ENCODE data around the gene GBP4. TPM values are rescaled to one million over a fixed set of nuclear protein-coding genes. Genes with fewer than 3 reads are reported as not detected.

GBP4 gene
- total RNA-seq, 1 donor from 2014 or later = 6.2 TPM

- H3K36me3 ChIP-seq = peaks cover 8% of the 10 kb centered on the region
- peaks cover 53% of the 10 kb centered on the region for H3K4me1 ChIP-seq
- no peaks in the 10 kb centered on the region for H3K27me3 ChIP-seq (ENCODE audit: low read depth)
- no peak for DNase-seq
- H3K4me3 ChIP-seq = peak overlapping the region; percentile 73
- intact Hi-C loops (cut with micrococcal nuclease) = loop anchor here (10.0 kb wide), 1 partner anchor 55 kb away; no protein-coding TSS in a partner anchor
- peaks cover 5% of the 10 kb centered on the region for H3K9me3 ChIP-seq (replicated peaks)
- TF ChIP-seq CTCF (IDR thresholded peaks at IDR 0.05; ENCODE audit: borderline replicate concordance) = no peak
- peak overlapping the region; percentile 91 for H3K27ac ChIP-seq (replicated peaks)
These were observed 836 bp upstream of the GBP4 start for GRCh38 chr1:89199525-89200031.

- H3K9me3 ChIP-seq (replicated peaks) = no peaks in the 10 kb centered on the region
- peak overlapping the region; percentile 73 for H3K4me3 ChIP-seq
- intact Hi-C loops (cut with micrococcal nuclease) = no loop called here
- no peaks in the 10 kb centered on the region for H3K27me3 ChIP-seq (ENCODE audit: low read depth)
- peak overlapping the region; percentile 91 for H3K27ac ChIP-seq (replicated peaks)
- no peak for DNase-seq
- TF ChIP-seq CTCF (IDR thresholded peaks at IDR 0.05; ENCODE audit: borderline replicate concordance) = no peak
- H3K36me3 ChIP-seq = peaks cover 14% of the 10 kb centered on the region
- H3K4me1 ChIP-seq = peaks cover 57% of the 10 kb centered on the region
These were observed 661 bp downstream of the GBP4 start for GRCh38 chr1:89198081-89198480.

GRCh38 chr1:89195476-89195875, 3.3 kb downstream of the GBP4 start:
- H3K4me3 ChIP-seq = peak overlapping the region; percentile 20
- H3K36me3 ChIP-seq = peaks cover 25% of the 10 kb centered on the region
- intact Hi-C loops (cut with micrococcal nuclease) = no loop called here

GRCh38 chr1:89191314-89191713, 7.4 kb downstream of the GBP4 start:
- TF ChIP-seq CTCF (IDR thresholded peaks at IDR 0.05; ENCODE audit: borderline replicate concordance) = no peak
- peak overlapping the region; percentile 21 for H3K27ac ChIP-seq (replicated peaks)
- H3K9me3 ChIP-seq (replicated peaks) = no peaks in the 10 kb centered on the region
- H3K36me3 ChIP-seq = peaks cover 65% of the 10 kb centered on the region
- peaks cover 21% of the 10 kb centered on the region for H3K4me1 ChIP-seq
- intact Hi-C loops (cut with micrococcal nuclease) = no loop called here
- no peaks in the 10 kb centered on the region for H3K27me3 ChIP-seq (ENCODE audit: low read depth)
- H3K4me3 ChIP-seq = no peak overlapping the region
- no peak for DNase-seq

More at GRCh38 chr1:89195476-89195875, 3.3 kb downstream of the GBP4 start:
- no peak for TF ChIP-seq CTCF (IDR thresholded peaks at IDR 0.05; ENCODE audit: borderline replicate concordance)
- Histone ChIP-seq H3K27me3 (ENCODE audit: low read depth) (no peaks in the 10 kb centered on the region), H3K9me3 (replicated peaks) (no peaks in the 10 kb centered on the region), H3K4me1 (peaks cover 57% of the 10 kb centered on the region), H3K27ac (replicated peaks) (peak overlapping the region; percentile 21)
- DNase-seq = no peak

- Histone ChIP-seq H3K27me3 (ENCODE audit: low read depth) (no peaks in the 10 kb centered on the region), H3K9me3 (replicated peaks) (no peaks in the 10 kb centered on the region), H3K4me3 (no peak overlapping the region), H3K4me1 (peaks cover 9% of the 10 kb centered on the region), H3K36me3 (peaks cover 75% of the 10 kb centered on the region), H3K27ac (replicated peaks) (no peak overlapping the region)
- no peak for TF ChIP-seq CTCF (IDR thresholded peaks at IDR 0.05; ENCODE audit: borderline replicate concordance)
- intact Hi-C loops (cut with micrococcal nuclease) = no loop called here
- no peak for DNase-seq
These were observed 8.7 kb downstream of the GBP4 start for GRCh38 chr1:89190017-89190416.

Measured in left ventricle myocardium inferior (tissue), 1 donor.